GM12875 (cell line): ENCODE data around the gene ZNF598.

Source experiments
- H3K4me3 ChIP-seq: one replicate; pipeline ENCODE4 v1.5.1; 2011; ENCODE audit warnings: low read depth, low read length, control low read depth
- CTCF ChIP-seq: IDR thresholded peaks from 2 replicates; pipeline ENCODE4 v1.5.1; 2011; ENCODE audit warnings: low read depth, mild to moderate bottlenecking, control low read depth, inconsistent platforms, low read length, moderate library complexity, borderline replicate concordance; ENCODE audit not compliant: insufficient read depth

ZNF598 gene

GRCh38 chr16:1991588-1991947 lies 18.1 kb downstream of the ZNF598 start:
- no peak for TF ChIP-seq CTCF
- H3K4me3 ChIP-seq, result peak overlapping the region; percentile 33

GRCh38 chr16:1991135-1991551 lies 18.5 kb downstream of the ZNF598 start:
- no peak overlapping the region for H3K4me3 ChIP-seq
- no peak for TF ChIP-seq CTCF

GRCh38 chr16:1990351-1991134 lies 19.1 kb downstream of the ZNF598 start:
- TF ChIP-seq CTCF, result no peak
- peak overlapping the region; percentile 44 for H3K4me3 ChIP-seq

- TF ChIP-seq CTCF, result no peak
- peak overlapping the region; percentile 44 for H3K4me3 ChIP-seq
Measured at GRCh38 chr16:1990101-1990350, 19.6 kb downstream of the ZNF598 start.

- H3K4me3 ChIP-seq, result peak within 1 kb of the TSS; percentile 44
- no peak for TF ChIP-seq CTCF
Measured at GRCh38 chr16:1989209-1990100, 20.2 kb downstream of the ZNF598 start, which contains the start of gene SYNGR3. Gene SYNGR3, plus strand, starts transcription at chr16:1989970. Its CDS starts 133 bp downstream, at chr16:1990103.

GRCh38 chr16:1987198-1987597 lies 22.4 kb downstream of the ZNF598 start:
- no peak for TF ChIP-seq CTCF
- H3K4me3 ChIP-seq, result no peak overlapping the region

GRCh38 chr16:1985466-1986150 lies 24.0 kb downstream of the ZNF598 start:
- no peak for TF ChIP-seq CTCF
- H3K4me3 ChIP-seq, result peak overlapping the region; percentile 63
